GM18873 (cell line): ENCODE data around the gene SMTNL1.
A peak's percentile ranks its signal among the peaks of the same experiment; 100 is the strongest.

ENCODE experiments used
- ATAC-seq: cut with Tn5 transposase; IDR thresholded peaks from one replicate; pipeline ENCODE4 v1.9.1; 2021; ENCODE audit warnings: mild to moderate bottlenecking, moderate library complexity, moderate number of reproducible peaks; ENCODE audit not compliant: unreplicated experiment, low FRiP score

The SMTNL1 gene

GRCh38 chr11:57542582-57542981 is 5.2 kb downstream of the SMTNL1 start:
- ATAC-seq = no peak

- ATAC-seq = no peak
These were observed 6.2 kb downstream of the SMTNL1 start for GRCh38 chr11:57543593-57543992.

- ATAC-seq = no peak
These were observed 7.2 kb downstream of the SMTNL1 start for GRCh38 chr11:57544566-57544965.

- ATAC-seq = no peak
These were observed 8.5 kb downstream of the SMTNL1 start for GRCh38 chr11:57545883-57546282.

GRCh38 chr11:57546451-57546850 is 9.1 kb downstream of the SMTNL1 start:
- ATAC-seq = no peak

GRCh38 chr11:57546869-57547475 is 9.6 kb downstream of the SMTNL1 start:
- ATAC-seq = peak; percentile 63

GRCh38 chr11:57547854-57548377 is 10.5 kb downstream of the SMTNL1 start:
- ATAC-seq = peak; percentile 68

- ATAC-seq = no peak
These were observed 12.6 kb downstream of the SMTNL1 start for GRCh38 chr11:57549983-57550382.

GRCh38 chr11:57551941-57552340 is 14.5 kb downstream of the SMTNL1 start:
- no peak for ATAC-seq

- no peak for ATAC-seq
These were observed 15.1 kb downstream of the SMTNL1 start for GRCh38 chr11:57552479-57552878.

GRCh38 chr11:57555393-57555792 is 18.0 kb downstream of the SMTNL1 start:
- no peak for ATAC-seq

- no peak for ATAC-seq
These were observed 18.6 kb downstream of the SMTNL1 start for GRCh38 chr11:57556041-57556440.

GRCh38 chr11:57560146-57560545 is 22.8 kb downstream of the SMTNL1 start:
- ATAC-seq = no peak

- ATAC-seq = no peak
These were observed 25.2 kb downstream of the SMTNL1 start for GRCh38 chr11:57562596-57562995.

GRCh38 chr11:57566005-57566904 is 28.9 kb downstream of the SMTNL1 start:
- ATAC-seq = peak; percentile 63

- no peak for ATAC-seq
These were observed 29.6 kb downstream of the SMTNL1 start for GRCh38 chr11:57566905-57567514.

GRCh38 chr11:57567515-57568329 is 30.3 kb downstream of the SMTNL1 start, which contains the start of gene UBE2L6:
TSS of gene UBE2L6 (minus strand) at chr11:57567672. CDS start at chr11:57567611, 61 bp downstream.
- ATAC-seq = peak; percentile 76

GRCh38 chr11:57568330-57568766 is 31.0 kb downstream of the SMTNL1 start:
- ATAC-seq = no peak

- ATAC-seq = no peak
These were observed 34.2 kb downstream of the SMTNL1 start for GRCh38 chr11:57571606-57572005.

GRCh38 chr11:57574061-57574460 is 36.7 kb downstream of the SMTNL1 start:
- no peak for ATAC-seq
